CD4-positive, alpha-beta T cell treated with Interferon alpha-2 for 1 hour (primary cell): Measurements from ENCODE around the gene CYP2W1.
"Not testable (repeated sequence)": the region's sequence is repeated elsewhere in the genome, so short reads cannot be mapped to it uniquely, and the experiment has no call there.

Source experiments
- DNase-seq, 2 donors: peaks; one replicate each; pipeline ENCODE4 v3.0.0-alpha.2; 2020 to 2022

Gene CYP2W1

DNA sequence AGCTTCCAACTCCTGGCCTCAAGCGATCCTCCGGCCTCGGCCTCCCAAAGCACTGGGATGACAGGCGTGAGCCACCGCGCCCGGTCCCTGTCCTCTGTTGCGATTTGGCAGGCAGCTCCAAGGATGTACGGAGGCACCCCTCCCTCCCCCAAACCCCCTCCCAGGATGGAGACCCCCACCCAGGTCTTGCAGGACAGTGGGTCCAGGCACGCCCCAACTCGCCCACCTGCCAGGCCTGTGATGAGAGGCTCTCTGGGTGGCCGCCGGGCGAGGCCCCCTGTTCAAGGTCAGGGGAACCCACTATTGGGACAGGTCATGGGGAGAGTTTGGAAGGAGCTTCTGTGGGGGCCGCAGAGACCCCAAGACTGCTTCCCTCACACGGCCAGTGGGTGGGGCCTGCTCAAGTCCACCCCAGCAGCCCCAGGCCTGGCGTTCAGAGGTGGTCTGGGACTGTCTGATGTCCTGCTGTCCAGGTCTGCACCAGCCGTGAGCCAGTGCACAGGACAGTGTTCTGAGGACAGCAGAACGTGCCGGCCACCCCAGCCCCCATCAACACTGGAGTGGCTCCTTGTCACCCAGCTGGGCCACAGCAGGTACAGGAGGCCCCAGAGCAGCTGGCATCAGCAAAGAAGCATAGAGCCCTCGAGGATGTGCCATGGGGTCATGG lies 31.0 kb upstream of the CYP2W1 start:
- DNase-seq: no peak

DNA sequence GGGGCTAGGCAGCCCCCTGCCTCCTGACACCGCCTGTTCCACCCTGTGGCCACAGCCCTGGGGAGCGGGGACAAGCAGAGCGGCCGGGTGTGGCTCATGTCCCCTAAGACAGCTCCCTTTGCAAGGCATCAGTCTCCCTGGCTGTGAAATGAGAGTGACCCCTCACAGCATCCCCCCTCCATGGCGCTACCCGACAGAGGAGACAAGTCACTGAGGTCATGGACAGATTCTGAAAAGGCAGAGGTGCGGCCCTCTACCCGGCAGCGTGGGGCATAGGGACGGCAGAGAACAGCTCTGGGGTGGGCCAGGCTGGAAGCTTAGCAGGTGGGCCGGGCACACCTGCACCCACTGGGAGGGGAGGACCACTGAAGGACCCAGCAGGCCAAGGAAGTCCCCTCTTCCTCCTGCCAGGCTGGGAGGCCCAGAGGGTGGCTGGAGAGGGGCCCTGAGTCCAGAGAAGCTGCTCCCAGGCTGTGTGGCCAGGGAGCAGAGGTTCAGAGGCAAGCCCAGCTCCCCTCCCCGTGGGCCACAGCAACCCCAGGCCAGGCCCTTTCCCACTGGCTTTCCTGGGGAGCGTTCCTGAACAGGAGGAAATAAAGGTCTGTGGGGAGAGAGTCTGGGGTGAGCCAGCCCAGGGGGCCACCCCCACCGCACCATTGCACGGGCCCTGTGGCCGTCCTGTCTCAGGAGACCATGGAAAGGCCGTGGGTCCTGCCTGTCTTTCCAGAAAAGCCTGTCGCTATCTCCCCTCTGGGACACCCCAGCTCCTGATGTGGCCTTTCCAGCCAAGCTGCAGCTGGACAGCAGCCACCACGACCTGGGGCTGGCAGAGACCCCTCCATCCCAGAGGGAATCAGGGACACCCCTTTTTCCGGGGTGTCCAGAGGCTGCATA lies 30.2 kb upstream of the CYP2W1 start:
- no peak for DNase-seq

DNA sequence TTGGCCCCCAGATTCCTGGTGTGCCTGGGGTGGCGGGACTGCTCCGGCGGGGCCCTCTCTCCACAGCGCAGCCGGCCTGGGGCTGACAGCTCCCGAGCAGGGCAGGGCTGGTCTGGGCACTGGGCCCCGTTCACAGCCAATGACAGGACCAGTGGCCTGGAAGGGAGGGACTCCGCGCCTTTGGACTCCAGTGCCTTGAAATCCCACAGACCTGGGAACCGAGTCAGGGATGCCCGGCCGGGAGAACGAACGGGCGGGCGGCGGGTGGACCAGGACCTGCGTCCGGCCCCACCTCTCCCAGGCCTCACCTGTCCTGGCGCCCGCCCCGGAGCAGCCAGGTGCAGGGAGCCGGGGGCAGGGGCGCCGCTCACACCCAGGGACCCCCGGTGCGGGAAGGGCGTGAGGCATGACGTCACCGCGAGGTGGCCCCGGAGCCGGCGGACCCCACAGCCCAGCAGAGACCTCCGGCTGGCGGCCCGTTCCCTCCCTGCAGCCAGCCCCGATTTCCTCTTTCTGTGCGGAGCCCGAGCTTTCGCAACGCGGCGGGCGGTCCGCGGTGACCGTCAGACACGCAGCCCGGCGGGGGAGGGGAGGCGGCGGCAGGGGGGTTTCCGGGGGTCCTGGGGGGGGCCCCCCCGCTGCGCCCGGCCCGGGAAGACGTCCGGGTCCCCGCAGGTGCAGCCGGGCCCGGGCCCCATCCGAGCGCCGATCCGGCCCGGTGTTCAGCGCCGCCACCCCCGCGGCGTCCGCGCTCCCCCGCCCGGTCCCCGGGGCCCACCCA lies 29.2 kb upstream of the CYP2W1 start:
- DNase-seq: peak; percentile 32 to 44

DNA sequence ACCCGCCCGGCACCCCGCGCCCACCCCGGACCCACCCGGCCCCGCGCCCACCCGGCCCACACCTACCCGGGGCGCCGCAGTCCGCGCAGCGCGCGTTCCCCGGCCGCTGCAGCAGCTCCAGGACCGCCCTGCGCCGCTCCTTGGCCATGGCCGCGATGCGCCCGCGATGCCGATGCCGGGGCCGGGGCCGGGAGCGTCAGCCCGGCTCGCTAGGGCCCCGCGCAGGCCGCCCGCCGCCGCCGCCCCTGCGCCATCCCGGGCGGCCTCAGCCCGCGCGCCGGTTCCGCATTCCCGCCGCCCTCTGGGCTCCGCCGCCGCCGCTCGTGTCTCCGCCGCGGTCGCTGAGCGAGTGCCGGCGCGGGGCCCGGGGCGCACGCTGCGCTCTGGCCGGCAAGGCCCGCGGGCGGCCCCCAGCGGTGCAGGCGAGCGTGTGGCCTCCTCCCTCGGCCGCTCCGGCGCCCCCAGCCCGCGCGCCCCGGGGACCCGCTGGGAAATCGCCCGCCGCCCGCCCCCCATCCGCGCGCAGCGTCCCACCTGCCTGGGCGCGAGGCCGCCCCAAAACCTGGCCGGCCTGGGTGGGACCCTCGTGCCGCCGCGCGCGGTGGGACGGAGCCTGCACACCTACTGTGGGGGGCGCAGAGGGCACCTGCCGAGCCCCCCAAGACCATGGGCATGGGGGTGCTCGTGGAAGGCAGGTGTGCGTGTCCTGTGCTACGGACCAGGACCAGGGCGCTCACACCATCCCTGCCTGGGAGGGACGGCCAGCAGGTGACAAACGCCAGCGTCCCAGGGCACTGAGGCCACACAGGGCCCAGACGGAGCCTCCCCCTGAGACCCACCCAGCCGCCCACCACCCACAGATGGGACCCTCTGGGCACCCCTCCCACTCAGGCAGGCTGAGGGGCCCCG lies 28.4 kb upstream of the CYP2W1 start, which contains the start of gene ADAP1:
ADAP1 (minus strand) TSS at position 351 of the 909 bp plus-strand sequence; CDS start at position 148, 203 bp downstream.
- DNase-seq: peak; percentile 62 to 72

DNA sequence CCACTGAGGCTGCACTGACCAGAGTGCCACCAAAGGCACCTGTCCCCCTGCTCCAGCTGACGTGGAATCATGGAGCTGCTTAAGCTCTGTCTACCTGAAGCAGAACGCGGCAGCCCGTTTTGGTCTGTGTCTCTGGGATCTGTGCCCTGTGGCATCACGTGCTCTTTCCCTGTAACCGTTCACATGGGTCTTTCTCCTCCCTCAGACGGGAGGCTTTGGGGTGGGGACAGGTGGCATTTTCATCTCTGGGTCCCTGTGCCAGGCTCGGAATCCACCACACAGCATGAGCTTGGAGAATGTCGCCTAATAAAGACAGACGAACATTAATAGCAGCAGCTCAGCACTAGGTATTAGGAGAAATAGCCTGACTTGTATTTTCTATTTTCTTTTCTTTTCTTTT lies 26.9 kb upstream of the CYP2W1 start:
- no peak for DNase-seq

DNA sequence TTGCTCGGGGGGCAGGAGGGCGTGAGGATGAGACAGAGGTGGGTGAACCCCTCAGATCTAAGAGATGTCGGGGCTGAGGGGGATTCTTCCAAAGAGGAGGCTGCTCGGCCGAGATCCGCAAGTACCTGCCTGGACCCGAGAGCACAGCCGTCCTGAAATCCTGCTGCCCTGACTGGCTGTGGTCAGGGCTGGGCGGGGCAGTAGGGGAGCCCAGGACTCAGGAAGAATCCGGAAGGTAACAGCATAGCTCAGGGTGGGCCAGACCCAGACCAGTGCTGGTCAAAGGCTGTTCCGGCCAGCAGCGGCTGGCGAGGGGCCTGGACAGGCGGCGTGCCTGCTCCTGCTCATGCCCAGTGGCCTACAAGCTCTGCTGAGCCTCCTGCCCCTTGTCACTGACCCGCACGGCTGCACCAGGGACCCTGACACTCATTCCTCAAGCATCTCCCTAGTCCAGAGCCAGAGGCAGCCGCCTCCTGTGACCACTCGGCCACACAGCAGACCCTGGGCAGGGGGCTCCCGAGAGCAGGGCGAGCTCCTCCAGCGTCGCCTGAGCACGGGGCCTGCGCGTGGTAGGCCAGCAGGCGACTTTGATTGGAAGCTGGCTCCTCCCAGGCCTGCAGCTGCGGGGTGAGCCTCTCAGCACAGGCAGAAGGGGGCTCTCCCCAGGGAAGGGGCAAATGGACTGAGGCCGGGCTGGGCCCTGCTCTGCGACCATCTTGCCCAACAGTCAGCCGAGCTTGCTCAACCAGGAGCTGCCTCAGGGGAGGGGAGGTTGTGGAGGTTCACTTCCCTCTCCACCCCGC lies 25.4 kb upstream of the CYP2W1 start:
- DNase-seq: peak in 1 of 2 donors; percentile 59

DNA sequence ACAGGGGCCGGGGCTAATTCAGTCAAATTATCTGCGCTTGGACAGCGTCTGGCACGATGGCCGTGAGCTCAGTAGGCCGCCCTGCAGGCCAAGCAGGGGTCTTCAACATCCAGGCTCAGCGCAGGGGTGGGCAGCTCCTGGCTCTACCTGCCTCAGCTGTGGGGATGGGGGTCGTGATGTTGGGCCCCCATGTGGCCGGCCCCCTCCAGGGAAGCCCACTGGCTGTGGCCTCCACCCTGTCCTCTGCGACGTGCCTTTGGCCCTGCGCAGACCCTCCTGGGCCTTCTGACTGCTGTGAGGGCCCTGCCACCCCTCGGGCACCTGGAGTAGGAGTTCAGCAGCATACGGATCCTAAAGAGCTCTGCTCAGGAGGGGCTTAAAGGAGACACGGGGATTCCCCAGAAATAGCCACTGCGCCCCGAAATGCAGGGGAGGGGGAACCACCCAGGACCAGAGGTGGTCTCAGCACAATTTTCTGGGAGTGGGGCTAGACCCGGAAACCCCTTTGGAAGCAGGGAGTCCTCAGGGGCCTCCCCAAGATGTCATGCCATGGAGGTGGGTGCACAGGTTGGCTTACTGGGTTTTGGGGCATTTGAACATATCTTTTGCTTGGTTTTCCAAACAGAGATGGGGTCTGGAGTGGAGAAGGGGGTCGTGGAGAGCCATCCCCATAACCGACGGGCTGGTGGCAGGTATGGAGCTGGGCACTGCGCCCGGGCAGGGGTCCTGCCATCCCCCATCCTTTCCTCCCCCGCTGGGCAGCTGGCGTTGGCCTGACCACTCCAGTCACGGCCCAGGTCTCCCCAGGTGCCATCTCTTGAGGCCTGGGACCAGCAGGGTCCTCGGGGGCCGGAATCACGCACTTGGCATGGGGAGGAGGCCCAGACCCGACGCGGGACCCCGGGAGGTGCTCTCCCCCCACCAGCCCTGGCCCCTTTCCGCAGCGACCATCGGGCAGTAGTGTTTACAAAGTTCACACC lies 24.5 kb upstream of the CYP2W1 start:
- DNase-seq: no peak

DNA sequence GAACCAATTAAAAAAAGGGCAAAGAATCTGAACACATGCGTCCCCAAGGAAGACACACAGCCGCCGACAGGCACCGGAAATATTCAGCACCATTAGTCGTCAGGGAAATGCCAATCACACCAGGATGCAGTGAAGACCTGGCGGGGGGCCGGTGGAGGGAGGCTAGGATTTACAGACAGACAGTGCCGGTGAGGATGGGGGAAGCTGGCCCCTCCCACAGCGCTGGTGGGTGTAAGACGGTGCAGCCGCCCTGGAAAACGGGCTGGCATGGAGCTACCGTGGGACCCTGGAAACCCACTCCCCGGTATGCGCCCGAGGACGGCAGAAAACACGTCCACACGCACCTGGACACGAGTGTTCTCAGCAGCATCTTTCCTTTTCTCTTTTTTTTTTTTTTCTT lies 23.7 kb upstream of the CYP2W1 start:
- no peak for DNase-seq

DNA sequence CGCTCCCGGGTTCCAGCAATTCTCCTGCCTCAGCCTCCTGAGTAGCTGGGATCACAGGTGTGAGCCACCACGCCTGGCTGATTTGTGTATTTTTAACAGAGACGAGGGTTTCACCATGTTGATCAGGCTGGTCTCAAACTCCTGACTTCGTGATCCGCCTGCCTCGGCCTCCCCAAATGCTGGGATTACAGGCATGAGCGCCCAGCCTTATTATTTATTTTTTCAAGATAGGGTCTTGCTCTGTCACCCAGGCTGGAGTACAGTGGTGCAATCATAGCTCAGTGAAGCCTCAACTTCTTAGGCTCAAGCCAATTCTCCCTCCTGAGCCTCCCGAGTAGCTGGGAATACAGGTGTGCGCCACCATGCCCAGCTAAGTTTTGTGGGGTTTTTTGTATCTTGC lies 23.2 kb upstream of the CYP2W1 start:
- not testable (repeated sequence) for DNase-seq

DNA sequence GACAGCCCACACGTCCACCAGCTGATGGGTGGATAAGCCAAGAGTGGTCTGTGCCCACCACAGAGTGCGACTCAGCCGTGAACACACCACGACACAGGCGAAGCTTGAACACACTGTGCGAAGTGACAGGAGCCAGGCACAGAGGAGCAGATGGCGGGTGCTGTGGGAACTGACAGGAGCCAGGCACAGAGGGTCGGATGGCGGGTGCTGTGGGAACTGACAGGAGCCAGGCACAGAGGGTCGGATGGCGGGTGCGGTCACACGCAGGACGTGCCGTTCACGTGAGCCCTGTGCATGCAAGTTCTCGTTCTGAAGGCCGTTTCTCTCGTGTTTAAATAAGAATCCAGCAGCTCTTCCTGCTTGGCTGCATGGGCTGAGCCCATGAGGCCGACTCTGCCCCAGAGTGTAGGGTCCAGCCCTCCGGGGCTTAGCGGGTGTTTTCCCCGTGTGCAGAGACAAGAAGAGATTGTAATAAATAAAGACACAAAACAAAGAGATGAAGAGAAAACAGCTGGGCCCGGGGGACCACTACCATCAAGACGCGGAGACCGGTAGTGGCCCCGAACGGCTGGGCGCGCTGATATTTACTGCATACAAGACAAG lies 22.6 kb upstream of the CYP2W1 start:
- no peak for DNase-seq

DNA sequence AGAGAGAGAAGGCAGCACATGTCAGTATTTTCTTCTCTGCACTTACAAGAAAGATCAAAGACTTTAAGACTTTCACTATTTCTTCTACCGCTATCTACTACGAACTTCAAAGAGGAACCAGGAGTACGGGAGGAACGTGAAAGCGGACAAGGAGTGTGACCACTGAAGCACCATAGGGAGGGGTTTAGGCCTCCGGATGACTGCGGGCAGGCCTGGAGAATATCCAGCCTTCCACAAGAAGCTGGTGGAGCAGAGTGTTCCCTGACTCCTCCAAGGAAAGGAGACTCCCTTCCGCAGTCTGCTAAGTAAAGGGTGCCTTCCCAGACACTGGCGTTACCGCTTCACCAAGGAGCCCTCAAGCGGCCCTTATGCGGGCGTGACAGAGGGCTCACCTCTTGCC lies 22.0 kb upstream of the CYP2W1 start:
- DNase-seq: not testable (repeated sequence)

DNA sequence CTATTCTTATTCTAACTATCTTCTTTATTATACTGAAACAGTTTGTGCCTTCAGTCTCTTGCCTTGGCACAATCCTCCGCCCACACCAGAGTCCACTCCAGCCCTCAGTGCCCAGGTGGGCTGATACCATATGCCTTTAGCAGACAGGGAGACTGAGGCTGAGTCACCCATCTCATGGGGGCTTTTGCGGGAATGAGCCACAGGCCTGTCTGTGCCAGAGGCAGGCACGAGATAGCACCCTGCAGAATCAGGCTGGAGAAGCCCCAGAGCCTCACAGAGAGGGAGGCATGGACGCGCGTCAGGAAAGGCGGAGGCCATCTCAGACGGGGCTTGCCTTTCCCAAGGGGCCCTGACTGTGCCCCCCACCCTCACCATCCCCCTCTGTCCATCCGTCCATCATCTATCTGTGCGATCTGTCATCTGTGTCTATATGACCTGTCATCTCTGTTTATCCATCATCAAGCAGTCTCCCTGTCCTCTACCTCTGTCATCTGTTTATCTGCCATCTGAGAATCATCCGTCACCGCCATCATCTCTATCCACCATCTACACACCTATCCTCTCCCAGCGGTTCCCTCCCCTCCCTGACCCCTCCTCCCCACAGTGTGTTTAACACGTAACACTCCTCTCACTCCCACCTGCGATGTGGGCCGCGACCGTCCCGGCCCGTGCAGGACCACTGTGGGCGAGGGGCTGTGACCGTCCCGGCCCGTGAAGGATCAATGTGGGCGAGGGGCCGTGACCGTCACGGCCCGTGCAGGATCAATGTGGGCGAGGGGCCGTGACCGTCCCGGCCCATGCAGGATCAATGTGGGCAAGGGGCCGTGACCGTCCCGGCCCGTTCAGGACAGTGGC lies 21.2 kb upstream of the CYP2W1 start:
- DNase-seq: no peak

DNA sequence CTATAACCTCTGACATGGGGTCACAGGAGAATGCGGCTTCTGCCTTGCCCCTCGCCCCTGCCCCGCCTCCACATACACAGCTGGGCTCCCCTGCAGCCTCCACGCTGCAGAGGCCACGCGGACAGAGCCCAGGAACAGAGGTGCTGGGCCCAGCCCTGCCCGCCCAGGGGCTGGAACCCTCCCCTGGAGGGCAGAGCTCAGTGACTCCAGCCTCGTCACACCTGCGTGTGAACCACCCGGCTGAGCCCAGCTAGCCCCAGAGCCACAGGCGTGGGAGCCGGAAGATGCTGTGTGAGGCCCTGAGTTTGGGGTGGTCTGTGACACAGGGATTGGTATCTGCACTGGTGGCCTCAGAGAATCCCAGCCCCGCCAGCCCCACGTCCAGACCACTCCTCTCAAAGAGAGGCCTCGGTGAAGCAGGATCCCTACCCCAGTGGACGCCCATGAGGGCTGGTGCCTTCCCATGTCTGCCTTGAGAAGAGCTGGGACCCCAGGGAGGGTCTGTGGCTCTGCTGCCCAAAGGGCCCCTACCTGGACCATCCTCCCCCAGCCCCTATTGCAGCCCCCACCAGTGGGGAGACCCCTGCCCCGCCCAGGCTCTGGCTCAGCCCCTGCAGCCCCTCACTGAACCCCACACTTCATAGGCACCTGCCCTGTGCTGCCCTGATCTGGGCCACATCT lies 20.4 kb upstream of the CYP2W1 start:
- no peak for DNase-seq

DNA sequence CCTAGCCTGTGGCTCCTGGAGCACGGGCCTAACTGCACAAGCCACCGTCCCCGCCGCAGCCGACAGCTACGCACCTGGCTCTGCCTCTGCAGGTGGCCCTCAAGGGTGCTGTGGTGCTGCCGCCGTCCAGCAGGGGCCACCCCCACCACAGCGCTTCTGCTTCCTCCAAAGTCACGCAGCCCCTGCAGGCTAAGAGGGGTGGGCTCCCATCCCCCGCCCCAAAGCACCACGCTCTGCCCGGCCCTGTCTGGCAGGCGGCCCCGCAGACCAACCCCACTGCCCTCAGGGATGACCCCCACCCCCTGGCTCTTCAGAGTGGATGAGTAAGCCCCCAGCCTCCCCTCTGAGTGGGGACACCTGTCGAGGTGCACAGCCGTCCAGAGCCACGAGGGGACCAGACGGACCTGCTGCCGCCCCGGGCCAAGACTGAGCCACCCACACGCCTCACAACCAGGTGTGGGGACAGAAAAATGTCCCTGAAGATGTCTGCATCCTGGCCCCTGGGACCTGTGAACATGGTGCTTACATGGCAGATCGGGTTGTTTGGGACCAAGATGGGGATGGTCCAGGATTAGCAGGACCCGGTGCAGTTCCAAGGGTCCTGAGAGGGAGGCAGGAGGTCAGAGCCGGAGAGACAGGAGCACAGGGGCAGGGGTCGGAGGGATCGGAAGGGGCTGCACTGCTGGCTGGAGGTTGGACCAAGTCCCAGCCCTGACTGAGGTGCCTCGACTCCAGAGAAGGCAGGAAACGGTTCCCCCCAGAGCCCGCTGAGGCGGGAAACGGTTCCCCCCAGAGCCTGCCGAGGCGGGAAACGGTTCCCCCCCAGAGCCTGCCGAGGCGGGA lies 19.5 kb upstream of the CYP2W1 start:
- no peak for DNase-seq

DNA sequence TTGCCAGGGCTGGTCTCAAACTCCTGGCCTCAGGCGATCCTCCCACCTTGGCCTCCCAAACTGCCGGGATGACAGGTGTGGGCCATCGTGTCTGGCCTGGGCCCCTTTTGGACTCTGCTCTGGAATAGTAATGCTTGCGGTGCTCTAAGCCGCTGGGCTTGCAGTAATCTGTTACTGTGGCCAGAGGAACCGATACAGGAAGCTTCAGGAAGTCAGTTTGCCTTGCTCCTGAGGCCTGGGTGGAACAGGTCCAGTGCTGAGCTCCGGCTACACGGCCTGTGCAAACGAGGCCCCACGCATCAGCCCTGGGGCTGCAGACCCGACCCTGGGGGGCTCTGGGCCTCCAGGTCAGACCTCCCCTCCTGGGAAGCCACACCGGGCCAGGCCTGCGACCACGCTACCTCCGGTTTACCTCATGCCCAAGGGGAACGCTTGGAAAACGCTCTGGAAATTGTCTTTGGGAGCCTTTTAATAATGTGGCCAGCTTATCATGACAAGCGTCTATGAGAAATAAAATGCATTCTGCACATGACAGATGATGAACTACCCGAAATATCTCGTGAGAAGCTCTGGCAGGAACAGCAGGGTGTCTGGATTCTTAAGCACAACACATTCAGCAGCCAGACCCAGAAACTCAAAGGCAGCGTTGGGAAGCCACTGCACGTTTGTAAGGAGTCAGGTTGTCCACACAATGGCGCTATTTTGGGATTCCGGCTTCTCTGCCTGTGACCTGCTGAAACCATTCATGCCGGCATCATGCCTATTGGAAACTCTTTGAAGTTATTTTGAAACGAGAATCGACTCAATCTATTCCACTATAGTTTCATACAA lies 18.4 kb upstream of the CYP2W1 start:
- no peak for DNase-seq
